HG03135 (cell line): ENCODE results near the gene ZNF831.

Experiments
- ATAC-seq: cut with Tn5 transposase; IDR thresholded peaks from one replicate; pipeline ENCODE4 v1.9.1; 2021; ENCODE audit warnings: mild to moderate bottlenecking, moderate library complexity; ENCODE audit not compliant: unreplicated experiment

ZNF831 gene

DNA sequence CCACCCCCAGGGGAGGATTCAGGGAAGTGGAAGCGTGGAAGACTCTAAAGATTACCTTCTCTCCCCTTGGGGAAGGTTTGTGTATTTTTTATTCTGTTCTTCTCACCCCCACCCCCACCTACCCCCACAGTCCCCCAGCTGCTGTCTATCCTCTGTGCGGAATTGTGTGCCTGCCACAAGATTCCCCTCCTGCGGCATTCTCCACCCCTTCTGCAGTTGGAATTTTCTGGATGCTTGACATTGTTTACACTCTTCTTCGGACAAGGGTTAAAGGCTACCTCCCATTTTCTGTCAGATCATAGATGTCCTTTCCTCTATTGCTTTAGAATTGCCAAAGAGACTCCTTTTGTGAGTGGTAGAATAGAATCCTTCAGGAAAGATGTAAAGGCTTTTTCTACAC lies 76.4 kb downstream of the ZNF831 start:
- no peak for ATAC-seq

DNA sequence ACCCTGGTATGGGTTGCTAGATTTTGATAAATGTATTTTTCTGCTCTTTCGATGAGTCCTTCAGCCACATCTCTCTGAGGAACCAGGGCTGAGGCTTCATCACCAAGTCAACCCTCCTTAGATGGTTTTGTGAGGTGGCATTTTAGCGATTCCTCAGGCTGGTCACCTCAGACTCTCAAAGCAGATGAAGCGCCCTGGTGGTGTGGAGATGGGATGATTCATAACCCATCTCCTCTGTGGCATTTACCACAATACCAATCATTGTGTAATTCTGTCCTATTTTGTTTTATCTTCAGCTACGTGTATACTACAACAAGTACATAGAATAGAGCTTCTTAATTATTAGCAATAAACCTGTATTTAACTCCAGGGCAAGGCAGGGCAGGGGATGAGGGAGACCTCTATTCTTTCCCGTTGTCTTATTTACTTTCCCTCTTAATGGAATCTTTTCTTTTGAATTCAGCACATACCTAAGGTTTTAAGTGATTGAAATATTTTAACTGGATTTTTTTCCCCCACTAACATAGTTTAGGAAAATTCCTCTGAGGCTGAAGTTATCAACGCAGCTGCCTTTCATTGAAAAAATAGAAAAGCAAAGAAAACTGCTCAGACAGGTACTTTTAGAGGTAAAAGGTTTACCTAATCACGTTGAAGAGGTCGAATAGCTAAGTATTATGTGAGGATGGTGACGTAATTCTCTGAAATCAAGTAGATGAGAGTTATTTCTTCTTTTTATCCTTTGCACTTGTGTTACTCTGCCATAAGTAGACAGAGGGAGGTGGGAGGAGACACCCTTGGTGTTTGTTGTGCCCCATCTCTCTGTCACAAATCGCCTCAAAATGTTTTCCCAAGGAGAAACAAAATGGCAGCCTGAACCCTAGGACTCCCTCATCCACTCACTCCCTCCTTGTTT lies 79.3 kb downstream of the ZNF831 start:
- ATAC-seq, result no peak

DNA sequence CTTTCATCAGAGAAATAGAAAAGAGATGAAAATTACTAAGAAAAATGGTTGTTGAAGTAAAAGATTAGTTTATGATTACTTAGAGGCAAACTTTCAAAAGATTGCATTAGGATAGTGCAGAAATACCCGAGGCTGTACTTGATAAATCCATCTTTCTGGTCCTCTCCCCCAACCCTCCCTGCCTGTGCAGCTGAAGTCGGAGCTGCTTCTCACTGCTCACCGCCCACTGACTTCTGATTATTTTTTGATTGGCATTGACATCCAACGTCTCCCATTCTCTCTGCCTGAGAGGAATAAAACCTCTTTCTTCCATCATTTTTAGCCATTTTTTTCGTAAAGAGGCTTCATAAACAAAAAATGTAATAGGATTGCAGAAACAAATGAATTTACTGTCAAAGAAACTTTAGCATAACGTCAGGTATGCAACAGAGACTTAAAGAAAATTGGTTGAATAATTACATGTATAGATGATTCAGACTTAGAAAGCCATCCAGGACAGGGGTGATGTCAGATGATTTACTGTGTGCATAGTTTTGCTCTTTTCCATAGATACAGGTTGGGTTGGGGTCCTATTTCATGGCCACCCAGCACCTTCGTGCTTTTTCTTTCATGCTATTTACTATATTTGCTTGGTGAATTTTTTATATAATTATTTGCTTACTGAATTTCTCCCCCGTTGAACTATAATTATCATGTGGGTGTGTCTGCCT lies 83.2 kb downstream of the ZNF831 start:
- no peak for ATAC-seq

DNA sequence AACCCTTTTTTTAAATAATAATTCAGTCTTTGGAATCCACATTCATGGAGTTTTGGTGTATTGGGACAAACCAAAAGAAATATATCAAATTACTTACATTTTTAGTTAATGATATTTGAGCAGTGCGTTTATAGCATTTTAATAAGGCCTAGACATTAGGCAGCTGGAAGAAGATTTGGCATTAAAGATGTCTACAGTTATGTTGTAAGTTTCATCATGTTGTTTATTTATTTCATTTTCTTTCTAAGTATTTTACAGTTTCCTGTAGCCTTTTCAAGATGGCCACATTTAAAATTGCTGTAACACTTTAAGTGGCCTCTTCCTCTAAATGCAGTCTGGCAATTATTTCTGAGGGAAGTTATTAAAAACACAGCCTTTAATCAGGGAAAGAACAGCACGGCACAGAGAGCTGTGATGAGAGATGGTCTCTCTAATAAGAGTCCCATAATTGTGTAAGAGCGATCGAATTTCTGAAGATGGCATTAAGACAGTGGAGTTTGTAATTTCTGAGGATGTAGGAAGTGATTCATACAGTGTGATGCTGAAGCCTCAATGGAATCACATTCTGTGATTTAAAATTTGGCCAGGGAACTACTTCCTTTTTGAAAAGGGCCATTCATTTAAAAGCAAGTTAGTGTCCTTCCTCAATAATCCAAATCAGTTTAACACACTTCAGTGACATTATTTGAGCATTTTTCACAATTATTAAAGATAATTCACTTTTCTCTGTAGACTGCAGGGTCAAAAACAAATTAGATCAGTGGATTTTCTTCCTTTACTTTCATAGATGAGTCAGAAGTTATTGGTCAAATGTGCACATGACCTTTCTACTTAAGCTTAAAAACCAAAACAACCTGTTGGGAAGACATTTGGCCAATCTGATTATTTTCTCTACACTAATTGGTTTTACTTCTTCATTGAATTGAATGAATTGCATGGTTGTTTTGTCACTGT lies 84.4 kb downstream of the ZNF831 start:
- no peak for ATAC-seq

DNA sequence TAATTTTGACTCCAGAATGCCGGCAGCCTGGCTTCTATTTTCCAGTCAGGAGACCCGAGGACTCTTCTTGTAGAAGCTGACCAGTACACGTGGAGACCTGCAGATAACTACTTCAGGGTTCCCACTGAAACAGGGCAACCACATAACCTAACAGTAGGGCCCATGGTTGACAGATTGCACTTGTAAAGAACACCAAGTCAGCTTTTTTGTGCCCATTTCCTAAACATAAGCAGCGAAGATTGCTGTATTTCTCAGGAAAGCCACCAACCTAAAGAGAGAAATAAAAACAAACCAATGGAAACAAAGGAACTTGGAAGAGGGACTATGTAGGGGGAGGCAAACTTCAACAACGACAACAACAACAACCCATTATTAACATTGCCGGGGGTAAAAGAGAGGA lies 86.7 kb downstream of the ZNF831 start:
- ATAC-seq, result no peak

DNA sequence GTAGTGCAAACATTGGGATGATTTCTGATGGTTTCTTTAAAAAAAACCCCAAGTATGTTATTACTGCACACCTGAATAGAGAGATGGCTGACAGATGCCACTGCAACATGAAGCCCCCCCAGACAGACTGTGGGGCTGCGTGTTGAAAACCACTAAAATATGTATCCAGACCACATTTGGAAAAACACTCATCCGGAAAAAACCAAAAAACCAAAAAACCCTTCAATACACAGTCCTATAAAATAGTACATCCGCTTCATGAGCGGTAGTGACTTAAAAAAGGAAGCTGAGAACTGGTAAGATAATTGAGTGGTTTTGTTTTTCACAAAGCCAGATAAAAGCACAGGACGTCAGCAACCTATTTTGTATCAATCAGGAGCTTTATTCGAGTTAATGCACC lies 89.7 kb downstream of the ZNF831 start:
- ATAC-seq, result no peak

DNA sequence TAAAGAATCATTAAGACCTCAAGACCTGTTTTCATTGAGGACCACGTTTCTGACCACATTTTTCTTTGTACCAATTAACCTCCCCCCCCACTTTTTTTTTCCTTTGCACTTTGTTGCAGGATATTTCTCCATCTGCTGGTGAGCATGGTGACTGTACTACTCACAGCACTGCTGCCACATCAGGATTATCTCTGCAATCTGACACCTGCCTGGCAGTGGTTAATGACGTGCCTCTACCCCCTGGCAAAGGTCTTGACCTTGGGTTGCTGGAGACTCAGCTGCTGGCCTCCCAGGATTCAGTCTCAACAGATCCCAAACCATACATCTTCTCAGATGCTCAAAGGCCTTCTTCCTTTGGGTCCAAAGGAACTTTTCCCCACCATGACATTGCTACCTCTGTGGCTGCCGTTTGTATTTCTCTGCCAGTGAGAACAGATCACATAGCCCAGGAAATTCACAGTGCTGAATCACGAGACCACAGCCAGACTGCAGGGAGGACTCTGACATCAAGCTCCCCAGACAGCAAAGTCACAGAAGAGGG lies 90.2 kb downstream of the ZNF831 start:
- no peak for ATAC-seq

DNA sequence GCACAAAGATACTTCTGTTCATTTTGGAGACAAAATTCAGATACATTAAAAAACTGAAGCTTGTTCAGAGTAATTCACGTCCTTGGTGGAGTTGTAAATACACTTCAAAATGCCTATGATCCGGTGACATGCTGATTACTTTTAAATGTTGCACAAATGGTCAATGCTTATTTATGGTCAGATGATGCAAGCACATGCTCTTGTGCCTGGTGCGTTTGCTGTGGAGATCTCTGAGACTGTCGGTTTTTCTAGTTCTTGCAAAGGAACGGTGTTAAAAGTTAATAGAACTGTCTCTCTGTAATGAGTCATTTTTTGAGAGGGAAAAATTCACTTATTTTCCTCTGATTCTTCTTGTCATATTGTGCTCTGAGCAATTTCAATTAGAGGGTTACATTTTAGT lies 91.6 kb downstream of the ZNF831 start:
- ATAC-seq, result no peak

DNA sequence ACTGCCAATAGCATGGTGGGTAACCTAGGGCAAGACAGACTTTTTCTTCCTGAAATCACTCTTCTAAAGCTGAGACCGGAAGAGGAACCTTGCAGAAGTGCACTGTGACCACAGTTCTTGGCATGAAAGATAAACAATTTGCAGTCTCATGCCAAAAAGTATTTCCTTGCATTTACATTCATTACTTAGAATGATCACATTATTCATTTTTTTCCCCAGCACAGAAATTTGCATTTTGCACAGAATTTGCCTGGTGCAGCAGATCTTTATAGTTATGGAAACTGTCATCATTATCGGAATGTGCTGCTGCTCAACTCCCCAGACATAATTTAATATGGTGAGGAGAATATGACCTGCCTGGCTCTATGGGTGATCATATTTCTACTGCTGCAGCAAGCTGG lies 94.6 kb downstream of the ZNF831 start:
- ATAC-seq, result no peak

DNA sequence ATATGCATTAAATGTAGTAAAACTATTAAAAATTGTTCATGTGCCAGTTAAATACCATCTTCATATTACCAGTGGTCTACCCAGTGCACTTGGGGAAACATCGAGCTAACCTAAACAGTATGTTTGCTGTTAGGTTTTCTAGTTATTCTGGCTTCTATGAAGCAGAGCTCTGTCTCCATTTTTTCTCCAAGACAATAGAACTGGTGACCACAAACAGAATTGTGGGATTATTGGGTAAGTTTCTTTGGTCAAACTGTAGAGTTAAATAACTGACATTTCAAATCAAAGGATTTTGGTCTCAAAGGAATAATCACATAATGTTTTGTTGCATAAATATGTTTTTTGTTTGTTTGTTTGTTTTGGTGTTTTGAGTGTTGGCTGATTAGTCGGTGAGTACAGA lies 96.3 kb downstream of the ZNF831 start:
- ATAC-seq, result no peak

DNA sequence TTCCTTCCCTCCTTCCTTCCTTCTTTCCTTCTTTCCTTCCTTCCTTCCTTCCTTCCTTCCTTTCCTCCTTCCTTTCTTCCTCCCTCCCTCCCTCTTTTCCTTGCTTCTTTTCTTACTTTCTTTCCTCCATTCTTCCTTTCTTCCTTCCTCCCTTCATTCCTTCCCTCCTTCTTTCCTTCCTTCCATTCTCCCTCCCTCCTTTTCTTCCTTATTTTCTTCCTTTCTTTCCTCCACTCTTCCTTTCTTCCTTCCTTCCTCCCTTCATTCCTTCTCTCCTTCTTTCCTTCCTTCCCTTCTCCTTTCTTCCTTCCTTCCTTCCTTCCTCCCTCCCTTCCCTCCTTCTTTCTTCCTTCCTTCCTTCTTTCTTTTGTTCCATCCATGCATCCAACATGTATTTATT lies 101.7 kb downstream of the ZNF831 start:
- ATAC-seq, result no peak

DNA sequence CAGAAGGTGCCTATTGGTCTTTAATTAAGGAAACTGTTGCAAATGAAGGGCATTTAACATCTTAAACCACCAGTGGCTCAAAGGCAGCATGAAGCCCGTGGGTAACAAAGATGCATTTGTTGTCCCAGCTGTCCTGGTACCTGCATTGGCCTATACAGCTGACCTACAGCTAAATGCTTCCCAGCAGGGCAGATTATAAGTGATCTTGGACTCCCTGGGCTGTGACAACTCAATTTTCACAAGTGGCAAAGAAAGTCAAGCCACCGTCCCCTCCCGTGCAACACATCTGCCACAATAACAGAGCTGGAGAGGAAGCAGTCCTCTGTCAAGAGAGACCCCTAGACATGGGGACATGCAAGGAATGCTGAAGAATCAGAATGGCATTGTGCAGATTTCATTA lies 105.2 kb downstream of the ZNF831 start:
- ATAC-seq, result no peak

DNA sequence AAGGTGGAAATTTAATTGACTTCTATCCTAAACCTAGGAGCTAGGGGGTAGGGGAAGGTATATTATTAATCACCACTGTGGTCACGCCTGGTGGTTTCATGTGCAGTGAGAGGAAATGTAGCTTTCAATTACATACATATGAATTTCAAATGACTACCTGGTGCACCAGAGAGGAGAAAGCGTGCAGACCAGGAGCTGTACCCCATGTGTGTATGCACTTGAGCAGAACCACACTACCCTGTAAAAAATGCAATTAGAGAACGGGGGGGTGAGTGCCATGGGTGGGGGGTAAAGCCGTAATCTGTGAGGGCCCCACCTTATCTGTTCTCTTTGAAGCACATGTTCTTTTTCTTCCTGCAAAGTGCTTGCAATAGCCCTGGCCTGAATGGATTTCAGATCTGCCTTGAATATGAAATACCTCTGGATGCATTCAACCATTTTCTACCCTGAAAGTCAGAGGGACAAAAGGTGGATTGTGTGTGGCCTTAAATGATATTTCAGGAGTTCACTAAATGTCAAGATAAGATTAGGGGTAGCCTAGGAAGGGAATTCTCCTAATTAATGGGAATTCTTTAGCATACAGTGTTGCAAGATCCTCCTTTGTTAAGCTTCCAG lies 105.9 kb downstream of the ZNF831 start:
- ATAC-seq, result no peak

DNA sequence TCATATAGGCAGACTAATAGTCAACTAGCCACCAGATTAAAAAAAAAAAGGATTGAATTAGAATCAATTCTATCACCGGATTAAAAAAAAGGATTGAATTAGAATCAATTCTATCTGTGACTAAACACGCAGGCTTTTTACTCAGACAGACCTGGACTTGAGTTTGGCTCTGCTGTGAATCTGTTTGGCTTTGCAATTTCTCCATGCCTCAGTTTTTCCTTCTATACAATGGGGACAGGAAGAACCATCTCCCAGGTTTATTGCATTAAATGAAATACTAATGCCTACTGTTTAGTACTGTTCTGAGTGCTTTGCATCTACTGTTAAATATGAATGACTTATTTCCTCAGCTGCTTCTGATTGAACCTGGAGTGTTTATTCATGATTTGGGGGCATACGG lies 106.8 kb downstream of the ZNF831 start:
- ATAC-seq, result no peak

DNA sequence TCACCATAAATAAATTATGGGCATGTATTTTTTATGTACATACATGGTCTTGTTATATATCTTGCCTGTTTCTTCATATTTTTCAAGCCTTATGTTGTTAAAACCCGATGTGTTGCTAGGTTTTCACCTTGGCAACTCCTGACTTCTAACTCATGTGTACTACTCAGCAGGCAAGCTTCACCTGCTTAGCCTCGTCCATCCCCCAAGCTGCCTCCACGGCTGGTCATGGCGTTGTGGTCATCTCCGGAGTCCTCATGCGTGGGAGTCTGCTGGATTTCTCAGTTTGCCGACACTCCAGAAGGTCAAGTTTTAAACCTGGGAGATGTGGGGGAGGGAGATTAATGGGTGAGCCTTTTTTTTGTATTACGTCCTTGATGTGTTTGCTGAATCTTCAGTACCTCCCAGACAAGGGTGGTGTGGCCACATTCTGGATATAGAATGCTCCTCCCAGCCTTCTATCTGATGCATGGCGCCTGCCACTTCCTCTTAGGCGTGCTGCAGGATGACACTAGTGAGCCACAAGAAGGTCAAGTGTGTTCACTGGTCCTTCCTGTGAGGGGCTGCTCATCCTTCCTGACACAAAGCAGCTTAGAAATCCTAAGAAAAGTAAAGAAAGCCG lies 110.2 kb downstream of the ZNF831 start:
- ATAC-seq, result no peak

DNA sequence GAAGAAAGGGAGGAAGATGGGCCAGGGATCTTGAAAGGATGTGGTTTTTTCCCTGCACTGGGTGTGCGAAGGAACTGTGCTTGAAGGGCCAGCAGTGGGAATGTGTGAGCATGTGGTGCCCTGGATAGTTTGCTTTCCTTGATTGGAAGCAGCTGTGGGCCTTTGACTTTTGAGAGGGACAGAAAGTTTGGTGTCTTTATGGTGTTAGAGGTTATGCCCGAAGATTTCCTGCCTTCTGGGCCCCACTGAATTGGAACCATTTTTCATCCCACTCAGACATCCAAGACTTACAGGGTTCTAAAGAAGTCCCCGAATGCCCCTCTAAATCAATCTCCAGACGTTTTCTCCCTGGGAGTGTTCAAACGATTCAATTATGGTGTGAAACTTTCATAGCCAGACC lies 113.3 kb downstream of the ZNF831 start:
- ATAC-seq, result no peak

DNA sequence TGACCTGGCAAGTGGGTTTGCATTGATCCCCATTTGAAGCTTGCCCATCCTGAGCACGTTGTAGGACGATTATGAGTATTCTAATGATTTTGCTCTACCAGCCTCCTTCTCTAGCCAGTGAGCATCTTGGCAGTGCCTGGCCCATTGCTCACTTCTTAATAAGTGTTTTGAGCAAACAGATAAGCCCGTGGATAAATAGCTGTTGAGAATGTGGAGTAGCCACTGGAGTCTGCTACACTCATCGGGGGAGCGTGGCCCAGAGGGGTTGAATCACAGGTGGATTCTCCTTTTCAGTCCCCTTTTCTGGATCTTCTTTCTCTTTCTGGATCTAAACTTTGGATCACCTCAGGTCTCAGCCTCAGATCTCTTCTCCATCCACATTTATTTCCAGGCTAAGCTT lies 120.8 kb downstream of the ZNF831 start:
- ATAC-seq, result no peak

DNA sequence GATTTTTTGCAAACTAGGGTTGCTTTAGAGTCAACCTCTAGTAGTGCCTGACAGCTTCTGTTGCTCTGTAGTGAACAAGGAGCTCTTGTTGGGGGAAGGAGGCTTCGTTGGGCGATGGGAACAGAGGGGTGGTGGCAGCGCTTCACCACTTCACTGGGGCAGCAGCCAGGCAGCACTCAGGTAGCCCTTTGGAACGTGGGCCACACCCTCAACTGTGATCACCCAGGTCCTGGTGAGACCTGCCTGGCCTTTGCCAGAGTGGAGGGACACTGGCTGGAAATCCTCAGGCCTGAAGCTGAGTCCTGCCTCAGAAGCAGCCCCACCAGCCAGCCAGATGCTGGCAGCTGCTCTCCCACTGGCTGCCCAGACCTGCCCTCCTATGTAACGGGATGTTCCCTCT lies 126.4 kb downstream of the ZNF831 start:
- no peak for ATAC-seq

DNA sequence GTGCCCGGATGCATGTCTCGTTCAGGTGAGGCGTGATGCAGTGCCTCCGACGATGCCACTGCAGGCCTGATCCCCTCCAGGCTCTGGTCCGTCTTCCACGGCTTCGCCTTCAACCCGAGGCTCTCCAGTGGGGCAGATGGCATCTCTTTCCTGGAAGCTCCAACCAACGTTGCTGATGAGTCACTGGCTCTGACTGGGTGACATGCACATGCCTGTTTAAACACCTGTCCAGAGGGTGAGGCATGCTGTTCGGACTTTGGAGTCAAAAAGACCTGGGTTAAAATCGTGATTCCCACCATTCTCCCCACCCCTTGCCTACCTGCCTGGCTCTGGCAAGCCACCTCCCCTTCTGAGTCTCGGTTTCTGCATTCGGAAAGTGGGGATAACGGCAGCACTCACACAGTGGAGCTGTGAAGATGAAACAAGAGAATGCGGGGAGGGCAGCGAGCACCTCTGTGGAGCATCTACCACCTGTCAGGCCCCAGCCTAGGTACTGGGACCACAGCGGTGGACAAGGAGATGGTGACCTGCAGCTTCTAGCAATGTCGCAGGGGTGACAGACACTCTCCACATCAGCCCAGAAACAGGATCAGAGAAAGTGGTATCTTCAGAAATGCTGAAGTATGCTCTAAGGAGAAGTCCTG lies 128.2 kb downstream of the ZNF831 start:
- no peak for ATAC-seq

DNA sequence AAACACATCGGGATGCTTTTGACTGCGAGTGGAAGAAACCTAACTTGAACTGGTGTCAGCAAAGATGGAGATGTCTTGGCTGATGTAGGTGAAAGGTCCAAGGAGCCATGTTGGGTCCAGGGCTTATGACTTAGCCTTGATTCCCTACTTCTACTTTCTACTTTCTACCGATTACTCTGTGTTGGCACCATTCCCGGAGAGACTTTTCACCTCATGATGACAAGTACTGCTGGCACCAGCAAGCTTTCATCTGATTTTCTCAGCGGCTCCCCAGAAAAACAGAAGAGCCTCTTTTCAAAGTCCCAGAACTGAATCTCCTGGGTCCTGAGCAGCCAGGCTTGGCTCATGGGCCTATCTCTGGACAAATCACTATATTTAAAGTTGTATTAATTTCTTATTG lies 131.9 kb downstream of the ZNF831 start:
- ATAC-seq, result no peak
